OCI-LY7 (cell line): Measurements from ENCODE around the gene RFX8. TPM values are rescaled to one million over a fixed set of nuclear protein-coding genes. Genes with fewer than 3 reads are reported as not detected.
A peak's percentile ranks its signal among the peaks of the same experiment; 100 is the strongest.

Experiments
- BruUV-seq: library from RNA; stranded (reverse); fragments of 400-500 nt; replicated peaks from 2 replicates; lab custom pipeline; 2021; lab: Mats Ljungman, UMichigan
- CTCF ChIA-PET: fragments of 300-600 bp; sonication (Branson Sonifier 250); formaldehyde crosslinking; loops from one replicate; lab custom pipeline; 2022; ENCODE audit warnings: antibody characterized with exemption; ENCODE audit not compliant: unreplicated experiment; lab: Charles Lee
- POLR2A ChIA-PET: fragments of 300-600 bp; sonication (Branson Sonifier 250); formaldehyde crosslinking; loops from one replicate; lab custom pipeline; 2022; ENCODE audit warnings: antibody characterized with exemption; lab: Charles Lee
- DNase-seq: peaks from one replicate; pipeline ENCODE4 v3.0.0-alpha.2; 2015; ENCODE audit warnings: low spot score
- H2AFZ ChIP-seq: fragments of 200-600 bp; sonication (generic), shearing (Covaris generic); 2 replicates; pipeline ENCODE4 v1.6.1; 2014; ENCODE audit warnings: mild to moderate bottlenecking, antibody characterized with exemption, low read length, moderate library complexity
- H3K27ac ChIP-seq: fragments of 200-600 bp; sonication (generic); 2 replicates; pipeline ENCODE4 v1.5.1; 2014; ENCODE audit warnings: mixed run types, low read depth, mild to moderate bottlenecking, moderate library complexity, low read length, inconsistent platforms; ENCODE audit not compliant: poor library complexity, severe bottlenecking
- H3K36me3 ChIP-seq: fragments of 200-600 bp; sonication (generic); 2 replicates; pipeline ENCODE4 v1.6.1; 2014; ENCODE audit warnings: mild to moderate bottlenecking, antibody characterized with exemption, low read length, moderate library complexity, mixed read lengths; ENCODE audit not compliant: insufficient read depth
- H3K4me1 ChIP-seq: fragments of 200-600 bp; sonication (generic); 2 replicates; pipeline ENCODE4 v1.5.1; 2014; ENCODE audit warnings: mild to moderate bottlenecking, low read length; ENCODE audit not compliant: insufficient read depth, poor library complexity, severe bottlenecking
- H3K4me2 ChIP-seq: fragments of 200-600 bp; sonication (generic); 2 replicates; pipeline ENCODE4 v1.6.1; 2014; ENCODE audit warnings: mild to moderate bottlenecking, low read length
- H3K4me3 ChIP-seq: fragments of 200-600 bp; sonication (generic); 2 replicates; pipeline ENCODE4 v1.5.1; 2014; ENCODE audit warnings: mild to moderate bottlenecking, low read depth, low read length; ENCODE audit not compliant: poor library complexity, severe bottlenecking
- H3K79me2 ChIP-seq: fragments of 200-600 bp; sonication (generic); 2 replicates; pipeline ENCODE4 v1.6.1; 2016; ENCODE audit warnings: low read depth, mild to moderate bottlenecking, low read length, moderate library complexity, mixed read lengths; ENCODE audit not compliant: insufficient read depth
- H3K9me2 ChIP-seq: fragments of 200-600 bp; sonication (generic); 2 replicates; pipeline ENCODE4 v1.6.1; 2016; ENCODE audit warnings: mild to moderate bottlenecking, low read length, mixed read lengths; ENCODE audit not compliant: insufficient read depth
- H3K9me3 ChIP-seq: fragments of 200-600 bp; sonication (generic); 2 replicates; pipeline ENCODE4 v1.6.1; 2014; ENCODE audit warnings: mild to moderate bottlenecking, mixed run types, low read length, mixed read lengths
- H4K20me1 ChIP-seq: fragments of 200-600 bp; sonication (generic); 2 replicates; pipeline ENCODE4 v1.6.1; 2014; ENCODE audit warnings: mild to moderate bottlenecking, antibody characterized with exemption, low read length, moderate library complexity, mixed read lengths; ENCODE audit not compliant: insufficient read depth
- EZH2phosphoT487 ChIP-seq: fragments of 200-600 bp; sonication (generic); IDR thresholded peaks from 2 replicates; pipeline ENCODE4 v1.6.1; 2018; ENCODE audit warnings: low read depth, borderline replicate concordance, mild to moderate bottlenecking, mixed run types, antibody characterized with exemption, low read length, moderate library complexity, mixed read lengths
- intact Hi-C: fragments of 100-400 bp; cut with micrococcal nuclease; formaldehyde crosslinking; loops from one replicate; pipeline ENCODE4 v1.10.0; 2022; ENCODE audit not compliant: unreplicated experiment
- total RNA-seq, 2 experiments: library from RNA; depleted of rRNA in 1 of 2; stranded (reverse); fragments of >200 nt in 1 of 2; shearing (Covaris generic) in 1 of 2; gene quantifications; 2 replicates each; pipeline ENCODE4 v1.2.3, GENCODE V29; 2014 to 2022
- TF ChIP-seq, protein P1 (sequence below): fragments of 200-600 bp; sonication (generic); conservative IDR thresholded peaks from 2 replicates; pipeline ENCODE4 v1.5.1; 2014; ENCODE audit warnings: mild to moderate bottlenecking, antibody characterized with exemption, low read length, moderate library complexity, mixed read lengths

The RFX8 gene
- total RNA-seq, 2 experiments from 2014 or later: not detected

DNA sequence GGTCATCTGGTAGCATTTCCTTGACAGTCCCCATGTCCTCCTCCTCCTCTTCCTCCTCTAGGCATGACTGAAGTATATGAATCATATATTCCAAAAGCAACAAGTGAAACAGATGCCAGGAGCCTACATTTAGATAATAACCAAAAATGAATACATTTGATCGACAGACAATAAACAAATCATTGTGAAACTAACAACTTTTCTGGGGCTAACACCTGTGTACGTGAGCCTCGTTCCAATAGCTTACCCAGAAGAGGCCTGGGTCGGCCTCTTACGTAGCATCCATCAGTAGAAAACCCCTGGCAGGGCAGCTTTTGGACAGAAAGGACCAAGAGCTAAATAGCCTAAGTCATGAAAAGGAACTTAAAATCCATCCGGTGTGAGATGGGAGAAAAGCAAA is 72.3 kb downstream of the RFX8 start:
- Histone ChIP-seq H3K9me2 (no peaks in the 10 kb centered on the region), H3K79me2 (no peaks in the 10 kb centered on the region), H3K9me3 (no peaks in the 10 kb centered on the region), H3K4me1 (no peaks in the 10 kb centered on the region), H3K4me2 (no peak overlapping the region), H4K20me1 (no peaks in the 10 kb centered on the region), H3K27ac (no peak overlapping the region), H3K4me3 (no peak overlapping the region), H2AFZ (no peak overlapping the region), H3K36me3 (no peaks in the 10 kb centered on the region)
- TF ChIP-seq, protein P1, sequence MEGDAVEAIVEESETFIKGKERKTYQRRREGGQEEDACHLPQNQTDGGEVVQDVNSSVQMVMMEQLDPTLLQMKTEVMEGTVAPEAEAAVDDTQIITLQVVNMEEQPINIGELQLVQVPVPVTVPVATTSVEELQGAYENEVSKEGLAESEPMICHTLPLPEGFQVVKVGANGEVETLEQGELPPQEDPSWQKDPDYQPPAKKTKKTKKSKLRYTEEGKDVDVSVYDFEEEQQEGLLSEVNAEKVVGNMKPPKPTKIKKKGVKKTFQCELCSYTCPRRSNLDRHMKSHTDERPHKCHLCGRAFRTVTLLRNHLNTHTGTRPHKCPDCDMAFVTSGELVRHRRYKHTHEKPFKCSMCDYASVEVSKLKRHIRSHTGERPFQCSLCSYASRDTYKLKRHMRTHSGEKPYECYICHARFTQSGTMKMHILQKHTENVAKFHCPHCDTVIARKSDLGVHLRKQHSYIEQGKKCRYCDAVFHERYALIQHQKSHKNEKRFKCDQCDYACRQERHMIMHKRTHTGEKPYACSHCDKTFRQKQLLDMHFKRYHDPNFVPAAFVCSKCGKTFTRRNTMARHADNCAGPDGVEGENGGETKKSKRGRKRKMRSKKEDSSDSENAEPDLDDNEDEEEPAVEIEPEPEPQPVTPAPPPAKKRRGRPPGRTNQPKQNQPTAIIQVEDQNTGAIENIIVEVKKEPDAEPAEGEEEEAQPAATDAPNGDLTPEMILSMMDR: no peak
- TF ChIP-seq EZH2phosphoT487: no peak
- DNase-seq: no peak
- POLR2A ChIA-PET: interaction anchor here (0.6 kb wide), 1 partner anchor 17 kb away, joined by 3 read pairs; no protein-coding TSS in a partner anchor
- BruUV-seq: no TSS peak
- CTCF ChIA-PET: no interaction called here
- intact Hi-C loops: no loop called here

- Histone ChIP-seq H3K4me2 (no peak overlapping the region), H3K27ac (no peak overlapping the region), H3K9me2 (no peaks in the 10 kb centered on the region), H4K20me1 (no peaks in the 10 kb centered on the region), H3K36me3 (no peaks in the 10 kb centered on the region), H3K79me2 (no peaks in the 10 kb centered on the region), H3K9me3 (no peaks in the 10 kb centered on the region), H2AFZ (no peak overlapping the region), H3K4me1 (no peaks in the 10 kb centered on the region), H3K4me3 (no peak overlapping the region)
- CTCF ChIA-PET: no interaction called here
- POLR2A ChIA-PET: interaction anchor here (0.6 kb wide), 1 partner anchor 16 kb away, joined by 3 read pairs; no protein-coding TSS in a partner anchor
- intact Hi-C loops: no loop called here
- TF ChIP-seq EZH2phosphoT487: no peak
- TF ChIP-seq, protein P1: peak; percentile 45
- no peak for DNase-seq
- BruUV-seq: no TSS peak
Measured at GRCh38 chr2:101401906-101402305, 73.0 kb downstream of the RFX8 start.

DNA sequence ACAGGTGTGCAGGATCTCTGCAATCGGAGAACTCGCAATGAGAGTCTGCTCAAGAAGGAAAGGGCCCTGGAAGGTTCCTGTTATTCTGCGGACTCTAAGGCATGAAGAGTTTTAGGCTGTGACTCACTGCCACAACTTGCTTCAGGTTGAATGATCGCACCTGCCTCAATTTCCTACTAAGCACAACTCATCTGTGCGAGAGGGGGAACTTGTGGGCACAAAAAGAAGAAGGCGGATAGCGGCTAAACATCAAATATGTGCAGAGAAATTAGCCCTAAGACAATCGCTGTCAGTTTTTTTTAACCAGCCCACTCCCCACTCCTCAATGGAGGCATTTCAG is 73.6 kb downstream of the RFX8 start:
- no peak overlapping the region for H3K4me3 ChIP-seq
- H3K4me2 ChIP-seq: no peak overlapping the region
- no peaks in the 10 kb centered on the region for H4K20me1 ChIP-seq
- TF ChIP-seq, protein P1: no peak
- no peak for TF ChIP-seq EZH2phosphoT487
- H3K4me1 ChIP-seq: no peaks in the 10 kb centered on the region
- no TSS peak for BruUV-seq
- no peaks in the 10 kb centered on the region for H3K36me3 ChIP-seq
- no peak overlapping the region for H2AFZ ChIP-seq
- CTCF ChIA-PET: no interaction called here
- H3K27ac ChIP-seq: no peak overlapping the region
- intact Hi-C loops: no loop called here
- no peaks in the 10 kb centered on the region for H3K9me2 ChIP-seq
- DNase-seq: peak; percentile 11
- no peaks in the 10 kb centered on the region for H3K79me2 ChIP-seq
- POLR2A ChIA-PET: interaction anchor here (0.7 kb wide), 2 partner anchors 128 to 1445 kb away, joined by 3 to 4 read pairs; no protein-coding TSS in a partner anchor
- H3K9me3 ChIP-seq: no peaks in the 10 kb centered on the region
